H1 (cell line): ENCODE measurements around the gene PNMA8B.

ENCODE experiments used
- CEBPB ChIP-seq: IDR thresholded peaks from 2 replicates; pipeline ENCODE4 v1.6.1; 2012; ENCODE audit warnings: low read depth, low read length
- EP300 ChIP-seq, 2 experiments: IDR thresholded peaks; 1 replicate in 1 of 2; 2 replicates in 1 of 2; pipeline ENCODE4 v1.6.1; 2011 to 2012; ENCODE audit warnings: low read depth in 2 of 2, low read length in 2 of 2, mild to moderate bottlenecking in 2 of 2, borderline replicate concordance in 1 of 2, inconsistent platforms in 1 of 2, moderate library complexity in 1 of 2
- KDM5A ChIP-seq: fragments of 200-600 bp; IDR thresholded peaks from 2 replicates; pipeline ENCODE4 v1.7.1; 2012; ENCODE audit warnings: mild to moderate bottlenecking, low read length, inconsistent platforms, mixed read lengths
- POLR2A ChIP-seq, 2 experiments: IDR thresholded peaks; 1 replicate in 1 of 2; 2 replicates in 1 of 2; pipeline ENCODE4 v1.6.1; 2011; ENCODE audit warnings: low read depth in 2 of 2, low read length in 2 of 2, mild to moderate bottlenecking in 2 of 2; ENCODE audit errors: control extremely low read depth in 1 of 2
- SIX5 ChIP-seq: IDR thresholded peaks from 2 replicates; pipeline ENCODE4 v1.6.1; 2011; ENCODE audit warnings: mild to moderate bottlenecking, low read depth, low read length
- SP2 ChIP-seq: IDR thresholded peaks from 2 replicates; pipeline ENCODE4 v1.6.1; 2012; ENCODE audit warnings: mild to moderate bottlenecking, low read length, inconsistent platforms
- TBP ChIP-seq: IDR thresholded peaks from 2 replicates; pipeline ENCODE4 v1.6.1; 2011; ENCODE audit warnings: low read depth, low read length, improper control_type of control experiment
- ZNF274 ChIP-seq: IDR thresholded peaks from 2 replicates; pipeline ENCODE4 v1.7.0; 2012; ENCODE audit warnings: low read length, borderline replicate concordance; ENCODE audit errors: extremely low read depth
- TF ChIP-seq, protein P1 (sequence below), 3 experiments: IDR thresholded peaks; 1 replicate in 2 of 3; 2 replicates in 1 of 3; pipeline versions ENCODE4 v1.5.1 to v1.6.1; 2011; ENCODE audit warnings: low read length in 3 of 3, mild to moderate bottlenecking in 3 of 3, inconsistent platforms in 2 of 3, low read depth in 1 of 3, moderate library complexity in 1 of 3; ENCODE audit not compliant: insufficient read depth in 1 of 3; ENCODE audit errors: control extremely low read depth in 1 of 3
- TF ChIP-seq, protein P2 (sequence below): IDR thresholded peaks from 2 replicates; pipeline ENCODE4 v1.6.1; 2012; ENCODE audit warnings: inconsistent platforms

DNA sequence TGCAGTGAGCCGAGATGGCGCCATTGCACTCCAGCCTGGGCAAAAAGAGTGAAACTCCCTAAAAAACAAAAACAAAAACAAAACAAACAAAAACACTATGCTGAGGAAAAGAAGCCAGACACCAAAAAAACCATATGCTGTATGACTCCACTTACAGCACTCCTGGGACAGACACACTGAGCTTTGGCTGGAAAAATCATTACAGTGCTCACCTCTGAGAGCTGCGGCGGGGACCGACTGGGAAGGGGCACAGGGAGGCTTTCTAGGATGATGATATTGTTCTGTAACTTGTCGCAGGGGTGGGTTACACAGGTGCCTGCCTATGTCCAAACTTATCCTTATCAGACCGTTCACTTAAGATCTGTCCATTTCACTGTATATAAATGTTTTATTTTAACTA lies 32.2 kb downstream of the PNMA8B start:
- TF ChIP-seq, protein P1, sequence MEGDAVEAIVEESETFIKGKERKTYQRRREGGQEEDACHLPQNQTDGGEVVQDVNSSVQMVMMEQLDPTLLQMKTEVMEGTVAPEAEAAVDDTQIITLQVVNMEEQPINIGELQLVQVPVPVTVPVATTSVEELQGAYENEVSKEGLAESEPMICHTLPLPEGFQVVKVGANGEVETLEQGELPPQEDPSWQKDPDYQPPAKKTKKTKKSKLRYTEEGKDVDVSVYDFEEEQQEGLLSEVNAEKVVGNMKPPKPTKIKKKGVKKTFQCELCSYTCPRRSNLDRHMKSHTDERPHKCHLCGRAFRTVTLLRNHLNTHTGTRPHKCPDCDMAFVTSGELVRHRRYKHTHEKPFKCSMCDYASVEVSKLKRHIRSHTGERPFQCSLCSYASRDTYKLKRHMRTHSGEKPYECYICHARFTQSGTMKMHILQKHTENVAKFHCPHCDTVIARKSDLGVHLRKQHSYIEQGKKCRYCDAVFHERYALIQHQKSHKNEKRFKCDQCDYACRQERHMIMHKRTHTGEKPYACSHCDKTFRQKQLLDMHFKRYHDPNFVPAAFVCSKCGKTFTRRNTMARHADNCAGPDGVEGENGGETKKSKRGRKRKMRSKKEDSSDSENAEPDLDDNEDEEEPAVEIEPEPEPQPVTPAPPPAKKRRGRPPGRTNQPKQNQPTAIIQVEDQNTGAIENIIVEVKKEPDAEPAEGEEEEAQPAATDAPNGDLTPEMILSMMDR (IDR thresholded peaks at IDR 0.05; ENCODE audit: control extremely low read depth in 1 of 3, insufficient read depth in 1 of 3, low read depth in 1 of 3, low read length in 3 of 3): no peak
- TF ChIP-seq SP2 (no peak), TBP (no peak), ZNF274 (no peak), SIX5 (no peak), EP300 (IDR thresholded peaks at IDR 0.05; ENCODE audit: borderline replicate concordance in 1 of 2, low read depth in 2 of 2, low read length in 2 of 2) (no peak), KDM5A (no peak), POLR2A (IDR thresholded peaks at IDR 0.05; ENCODE audit: control extremely low read depth in 1 of 2, low read depth in 2 of 2, low read length in 2 of 2) (no peak), CEBPB (no peak)
- TF ChIP-seq, protein P2, sequence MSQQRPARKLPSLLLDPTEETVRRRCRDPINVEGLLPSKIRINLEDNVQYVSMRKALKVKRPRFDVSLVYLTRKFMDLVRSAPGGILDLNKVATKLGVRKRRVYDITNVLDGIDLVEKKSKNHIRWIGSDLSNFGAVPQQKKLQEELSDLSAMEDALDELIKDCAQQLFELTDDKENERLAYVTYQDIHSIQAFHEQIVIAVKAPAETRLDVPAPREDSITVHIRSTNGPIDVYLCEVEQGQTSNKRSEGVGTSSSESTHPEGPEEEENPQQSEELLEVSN: no peak
